ENCODE results near the gene PRR35. TPM values are rescaled to one million over a fixed set of nuclear protein-coding genes. Genes with fewer than 3 reads are reported as not detected.

Gene PRR35
- total RNA-seq, 2 experiments from 2014 or later: not detected

GRCh38 chr16:569445-570254 is 9.5 kb downstream of the PRR35 start, which contains the start of gene PIGQ:
PIGQ (plus strand) TSS chr16:569968; CDS start chr16:574075, 4,107 bp downstream.
- CTCF ChIA-PET: no interaction called here
- DNase-seq: peak; percentile 63
- TF ChIP-seq CTCF (IDR thresholded peaks at IDR 0.05): no peak
- H3K4me1 Mint-ChIP-seq (ENCODE audit: low read depth): peaks cover 29% of the 10 kb centered on the region
- intact Hi-C loops (cut with micrococcal nuclease): no loop called here
- H3K27ac Mint-ChIP-seq: peak within 1 kb of the TSS; percentile 89
- H3K9me3 Mint-ChIP-seq: no peaks in the 10 kb centered on the region
- ATAC-seq: peak; percentile 81
- H3K36me3 Mint-ChIP-seq (ENCODE audit: low read depth): no peaks in the 10 kb centered on the region
- POLR2A ChIA-PET: interaction anchor here (0.8 to 1.4 kb wide), 3 partner anchors 19 to 66 kb away, joined by 3 to 8 read pairs (median 4); partner anchors contain the start of gene METTL26
- peak within 1 kb of the TSS; percentile 83 for H3K4me3 Mint-ChIP-seq
- no peaks in the 10 kb centered on the region for H3K27me3 Mint-ChIP-seq

GRCh38 chr16:572865-573650 is 12.9 kb downstream of the PRR35 start:
- ATAC-seq: no peak
- H3K27ac Mint-ChIP-seq: no peak overlapping the region
- TF ChIP-seq CTCF (IDR thresholded peaks at IDR 0.05): no peak
- no peaks in the 10 kb centered on the region for H3K9me3 Mint-ChIP-seq
- ChIA-PET CTCF (no interaction called here), POLR2A (interaction anchor here (1.6 to 2.0 kb wide), 2 partner anchors 15 to 173 kb away, joined by 3 to 8 read pairs; no protein-coding TSS in a partner anchor)
- no peak for DNase-seq
- intact Hi-C loops (cut with micrococcal nuclease): no loop called here
- H3K4me1 Mint-ChIP-seq (ENCODE audit: low read depth): peaks cover 20% of the 10 kb centered on the region
- no peaks in the 10 kb centered on the region for H3K36me3 Mint-ChIP-seq (ENCODE audit: low read depth)
- no peak overlapping the region for H3K4me3 Mint-ChIP-seq
- H3K27me3 Mint-ChIP-seq: no peaks in the 10 kb centered on the region

GRCh38 chr16:574021-574760 is 14.0 kb downstream of the PRR35 start:
- CTCF ChIA-PET: no interaction called here
- TF ChIP-seq CTCF (IDR thresholded peaks at IDR 0.05): no peak
- H3K36me3 Mint-ChIP-seq (ENCODE audit: low read depth): no peaks in the 10 kb centered on the region
- no peak overlapping the region for H3K27ac Mint-ChIP-seq
- H3K9me3 Mint-ChIP-seq: no peaks in the 10 kb centered on the region
- no peak overlapping the region for H3K4me3 Mint-ChIP-seq
- POLR2A ChIA-PET: interaction anchor here (0.9 to 1.6 kb wide), 3 partner anchors 15 to 174 kb away, joined by 3 to 5 read pairs (median 3); partner anchors contain the start of gene METTL26
- no peaks in the 10 kb centered on the region for H3K27me3 Mint-ChIP-seq
- ATAC-seq: no peak
- DNase-seq: no peak
- intact Hi-C loops (cut with micrococcal nuclease): no loop called here
- peaks cover 19% of the 10 kb centered on the region for H3K4me1 Mint-ChIP-seq (ENCODE audit: low read depth)

DNA sequence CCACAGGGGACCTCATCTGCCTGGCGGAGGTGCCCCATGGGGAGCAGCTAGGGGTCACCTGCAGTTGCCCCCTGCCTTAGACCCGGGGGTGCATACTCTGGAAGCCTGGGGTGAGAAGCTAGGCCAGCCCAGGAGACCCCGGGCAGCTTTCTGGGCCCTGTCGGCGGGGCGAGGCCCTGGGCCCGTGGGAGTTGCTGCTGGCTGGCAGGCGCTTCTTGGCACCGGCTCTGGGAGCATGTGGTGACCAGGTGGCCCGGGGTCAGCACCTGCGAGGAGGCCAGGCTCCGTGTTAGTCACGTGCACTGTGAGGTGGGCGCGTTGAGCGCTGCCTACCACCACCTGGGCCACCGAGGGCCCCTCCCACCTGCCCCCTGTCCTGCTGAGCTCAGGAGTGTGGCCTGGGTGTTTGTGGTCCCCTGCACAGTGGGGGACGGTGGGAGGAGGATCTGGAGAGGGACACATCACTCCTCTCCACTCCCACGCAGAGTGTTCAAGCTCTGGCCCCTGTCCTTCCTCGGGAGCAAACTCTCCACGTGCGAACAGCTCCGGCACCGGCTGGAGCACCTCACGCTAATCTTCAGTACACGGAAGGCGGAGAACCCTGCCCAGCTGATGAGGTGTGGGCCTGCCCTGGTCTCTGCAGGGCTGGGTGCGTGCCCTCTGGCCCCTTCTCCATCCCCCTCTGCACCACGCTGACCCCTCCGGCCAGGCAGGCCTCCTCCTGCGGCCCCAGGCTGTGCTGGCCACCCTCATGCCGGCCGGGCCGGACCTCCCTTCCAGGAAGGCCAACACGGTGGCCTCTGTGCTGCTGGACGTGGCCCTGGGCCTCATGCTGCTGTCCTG is 15.4 kb downstream of the PRR35 start:
- H3K27me3 Mint-ChIP-seq: no peaks in the 10 kb centered on the region
- no peaks in the 10 kb centered on the region for H3K9me3 Mint-ChIP-seq
- no peaks in the 10 kb centered on the region for H3K36me3 Mint-ChIP-seq (ENCODE audit: low read depth)
- intact Hi-C loops (cut with micrococcal nuclease): no loop called here
- ATAC-seq (no peak), DNase-seq (no peak)
- no peak overlapping the region for H3K4me3 Mint-ChIP-seq
- H3K27ac Mint-ChIP-seq: no peak overlapping the region
- no peak for TF ChIP-seq CTCF (IDR thresholded peaks at IDR 0.05)
- CTCF ChIA-PET: no interaction called here
- POLR2A ChIA-PET: interaction anchor here (0.6 to 1.0 kb wide), 3 partner anchors 12 to 48 kb away, joined by 3 read pairs; no protein-coding TSS in a partner anchor
- H3K4me1 Mint-ChIP-seq (ENCODE audit: low read depth): peaks cover 16% of the 10 kb centered on the region

All from activated CD8-positive, alpha-beta T cell treated with anti-CD3 and anti-CD28 coated beads for 36 hours (primary cell).